Gastroesophageal sphincter (tissue), 4 donors: ENCODE results near the gene GABRG3. TPM values are rescaled to one million over a fixed set of nuclear protein-coding genes. Genes with fewer than 3 reads are reported as not detected.

Source experiments
- ATAC-seq: fragments of 150-250 bp; one replicate; pipeline ENCODE4 v1.9.1; 2016; ENCODE audit warnings: mild to moderate bottlenecking, moderate library complexity
- H3K27ac ChIP-seq, 4 donors: fragments of 200-600 bp; sonication (generic) in 3 of 4; 1 replicate in 3 of 4; 2 replicates in 1 of 4; pipeline ENCODE4 v1.5.1; 2016 to 2019
- H3K27me3 ChIP-seq: fragments of 200-600 bp; sonication (generic); one replicate; pipeline ENCODE4 v1.5.1; 2019
- H3K36me3 ChIP-seq, 2 donors: fragments of 200-600 bp; sonication (generic); one replicate each; pipeline ENCODE4 v1.5.1; 2019; ENCODE audit warnings: control low read depth in 1 of 2
- H3K4me1 ChIP-seq, 3 donors: fragments of 200-600 bp; sonication (generic); 1 replicate in 2 of 3; 2 replicates in 1 of 3; pipeline ENCODE4 v1.5.1; 2016 to 2019; ENCODE audit warnings: control low read depth in 2 of 3
- H3K4me3 ChIP-seq, 2 donors: fragments of 200-600 bp; sonication (generic); one replicate each; pipeline ENCODE4 v1.5.1; 2019; ENCODE audit warnings: mild to moderate bottlenecking in 1 of 2, moderate library complexity in 1 of 2
- H3K9me3 ChIP-seq, 3 donors: fragments of 200-600 bp; sonication (generic); one replicate each; pipeline ENCODE4 v1.5.1; 2017 to 2019; ENCODE audit warnings: control low read depth in 2 of 3
- EP300 ChIP-seq: sonication (generic); formaldehyde crosslinking; IDR thresholded peaks from one replicate; pipeline ENCODE4 v1.6.1; 2017; ENCODE audit warnings: antibody characterized with exemption, mild to moderate bottlenecking
- POLR2A ChIP-seq, 2 donors: fragments of 450-650 bp; IDR thresholded peaks; one replicate each; pipeline ENCODE4 v1.6.1; 2017; ENCODE audit warnings: antibody characterized with exemption in 2 of 2, mild to moderate bottlenecking in 2 of 2, moderate library complexity in 1 of 2
- POLR2AphosphoS5 ChIP-seq: sonication (generic); formaldehyde crosslinking; IDR thresholded peaks from one replicate; pipeline ENCODE4 v1.6.1; 2017; ENCODE audit warnings: antibody characterized with exemption
- WGBS, 2 donors: methylation state at CpG; one replicate each; pipeline ENCODE4 v1.1.5; 2018; ENCODE audit warnings: low coverage in 1 of 2; 5-methylcytosine and 5-hydroxymethylcytosine counted together
- total RNA-seq, 4 donors: library from RNA; depleted of rRNA; stranded (reverse); fragments of >200 nt; gene quantifications; one replicate each; pipeline ENCODE4 v1.1.0, GENCODE V29; 2016
- TF ChIP-seq, protein P1 (sequence below), 4 experiments: fragments of 200-600 bp in 2 of 4; fragments of 450-650 bp in 2 of 4; sonication (generic) in 1 of 4; IDR thresholded peaks; one replicate each; pipeline ENCODE4 v1.5.1; 2017 to 2019; ENCODE audit warnings: antibody characterized with exemption in 4 of 4, mild to moderate bottlenecking in 2 of 4, moderate library complexity in 2 of 4

Gene GABRG3
- total RNA-seq, 4 donors from 2014 or later, result under 0.01 to 0.04 TPM; not detected in 2

DNA sequence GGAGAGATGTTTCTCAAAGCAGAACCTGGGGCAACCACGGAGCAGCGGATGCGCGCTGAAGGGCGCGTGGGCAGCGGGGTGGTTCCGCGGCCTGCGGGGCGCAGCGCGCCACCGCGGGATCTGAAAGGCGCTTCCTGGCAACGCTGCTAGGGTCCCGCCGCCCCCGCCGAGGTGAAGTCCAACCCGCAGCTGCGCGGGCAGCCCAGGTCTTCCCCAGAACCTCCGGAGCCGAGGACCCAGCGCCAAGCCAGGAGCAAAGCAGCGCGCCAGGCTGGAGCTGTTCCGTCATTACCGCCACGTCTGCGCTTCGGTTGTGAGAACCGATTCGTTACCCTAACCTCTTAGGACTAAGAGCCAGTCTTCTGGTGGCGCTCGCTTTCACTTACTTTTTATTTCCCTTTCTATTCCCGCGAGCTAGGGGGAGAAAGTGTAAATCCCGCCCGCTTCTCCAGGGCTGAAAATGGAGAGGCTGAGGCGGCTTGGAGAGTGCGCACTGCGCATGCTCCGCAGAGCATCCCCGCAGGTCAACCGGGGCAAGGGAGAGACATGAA, 3.2 kb upstream of the GABRG3 start:
- Histone ChIP-seq H3K4me3 (no peak overlapping the region), H3K27ac (no peak overlapping the region), H3K36me3 (no peaks in the 10 kb centered on the region), H3K4me1 (peaks cover 0 to 6% (median 0%) of the 10 kb centered on the region in 3 donors), H3K9me3 (no peaks in the 10 kb centered on the region), H3K27me3 (peaks cover 52% of the 10 kb centered on the region)
- TF ChIP-seq EP300, result no peak
- no peak for TF ChIP-seq POLR2AphosphoS5
- no peak for TF ChIP-seq POLR2A (IDR thresholded peaks at IDR 0.05)
- TF ChIP-seq, protein P1, sequence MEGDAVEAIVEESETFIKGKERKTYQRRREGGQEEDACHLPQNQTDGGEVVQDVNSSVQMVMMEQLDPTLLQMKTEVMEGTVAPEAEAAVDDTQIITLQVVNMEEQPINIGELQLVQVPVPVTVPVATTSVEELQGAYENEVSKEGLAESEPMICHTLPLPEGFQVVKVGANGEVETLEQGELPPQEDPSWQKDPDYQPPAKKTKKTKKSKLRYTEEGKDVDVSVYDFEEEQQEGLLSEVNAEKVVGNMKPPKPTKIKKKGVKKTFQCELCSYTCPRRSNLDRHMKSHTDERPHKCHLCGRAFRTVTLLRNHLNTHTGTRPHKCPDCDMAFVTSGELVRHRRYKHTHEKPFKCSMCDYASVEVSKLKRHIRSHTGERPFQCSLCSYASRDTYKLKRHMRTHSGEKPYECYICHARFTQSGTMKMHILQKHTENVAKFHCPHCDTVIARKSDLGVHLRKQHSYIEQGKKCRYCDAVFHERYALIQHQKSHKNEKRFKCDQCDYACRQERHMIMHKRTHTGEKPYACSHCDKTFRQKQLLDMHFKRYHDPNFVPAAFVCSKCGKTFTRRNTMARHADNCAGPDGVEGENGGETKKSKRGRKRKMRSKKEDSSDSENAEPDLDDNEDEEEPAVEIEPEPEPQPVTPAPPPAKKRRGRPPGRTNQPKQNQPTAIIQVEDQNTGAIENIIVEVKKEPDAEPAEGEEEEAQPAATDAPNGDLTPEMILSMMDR (IDR thresholded peaks at IDR 0.05), result no peak
- ATAC-seq, result no peak
- WGBS, 2 donors, result 0% methylated on average over 6 to 10 of the region's 48 CpGs

DNA sequence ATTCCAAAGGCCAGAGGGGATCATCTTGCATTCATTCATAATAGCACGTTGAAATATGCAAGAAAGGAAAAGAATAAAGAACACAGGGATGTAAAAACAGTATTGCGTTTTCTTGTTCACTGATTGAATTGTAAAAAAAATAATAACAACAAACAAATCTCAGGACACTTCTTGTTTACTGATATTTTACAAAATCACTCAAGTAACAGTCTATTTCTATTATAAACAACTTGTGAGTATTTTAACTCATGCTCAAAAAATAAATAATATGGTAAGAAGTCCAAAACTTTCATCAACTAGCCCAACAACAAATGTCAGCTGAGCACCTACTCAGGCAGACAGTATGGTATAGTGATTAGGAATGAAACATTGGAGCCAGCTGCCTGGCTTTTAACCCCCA, 2.2 kb upstream of the GABRG3 start:
- TF ChIP-seq, protein P1 (IDR thresholded peaks at IDR 0.05), result no peak
- TF ChIP-seq POLR2A (IDR thresholded peaks at IDR 0.05) (no peak), POLR2AphosphoS5 (no peak), EP300 (no peak)
- 63% methylated on average over 2 of the region's 2 CpGs for WGBS, 2 donors
- no peak overlapping the region for H3K27ac ChIP-seq
- no peak for ATAC-seq
- H3K9me3 ChIP-seq, result no peaks in the 10 kb centered on the region
- H3K27me3 ChIP-seq, result peaks cover 57% of the 10 kb centered on the region
- no peak overlapping the region for H3K4me3 ChIP-seq
- peaks cover 0 to 6% (median 0%) of the 10 kb centered on the region in 3 donors for H3K4me1 ChIP-seq
- H3K36me3 ChIP-seq, result no peaks in the 10 kb centered on the region

DNA sequence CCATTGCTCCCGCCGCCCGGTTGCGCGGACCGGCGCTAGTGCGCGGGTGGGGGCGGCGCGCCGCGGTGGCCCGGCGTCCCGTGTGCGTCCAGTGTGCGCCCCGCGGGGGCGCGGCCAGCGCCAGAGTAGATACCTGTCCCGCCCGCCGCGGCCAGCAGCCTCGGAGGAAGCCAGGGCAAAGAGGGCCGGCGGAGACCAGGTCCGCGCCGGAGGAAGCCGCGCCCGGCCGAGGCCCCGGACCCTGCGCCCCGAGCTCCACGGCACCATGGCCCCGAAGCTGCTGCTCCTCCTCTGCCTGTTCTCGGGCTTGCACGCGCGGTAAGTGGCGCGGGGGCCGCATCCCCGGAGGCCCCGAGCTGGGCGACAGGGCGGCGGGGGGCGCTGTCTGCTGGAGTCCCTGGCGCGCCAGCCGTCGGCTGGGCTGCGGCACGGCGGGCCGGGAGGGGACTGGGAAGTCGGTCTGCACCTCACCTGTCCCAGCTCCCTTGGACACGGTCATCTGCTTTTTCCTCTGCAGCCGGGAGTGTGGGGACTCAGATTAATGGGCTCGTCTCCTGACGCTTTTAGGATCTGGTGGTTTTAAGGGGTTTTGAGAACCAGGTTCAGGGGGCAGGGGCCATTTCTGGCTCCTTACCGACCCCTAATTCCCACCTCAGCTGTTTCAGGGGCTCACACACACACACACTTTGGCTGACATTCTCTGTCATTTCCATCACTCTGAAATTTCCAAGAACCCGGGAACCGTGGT, 464 bp downstream of the GABRG3 start:
- Histone ChIP-seq H3K4me1 (peaks cover 0 to 6% (median 0%) of the 10 kb centered on the region in 3 donors), H3K27me3 (peaks cover 57% of the 10 kb centered on the region), H3K27ac (no peak overlapping the region), H3K36me3 (no peaks in the 10 kb centered on the region), H3K9me3 (no peaks in the 10 kb centered on the region), H3K4me3 (peak overlapping the region in 1 of 2 donors; percentile 28)
- TF ChIP-seq EP300 (no peak), POLR2A (IDR thresholded peaks at IDR 0.05) (no peak), POLR2AphosphoS5 (no peak)
- TF ChIP-seq, protein P1 (IDR thresholded peaks at IDR 0.05), result no peak
- 17% methylated on average over 5 of the region's 72 CpGs; no CpG with 5 or more reads in 1 of the 2 donors for WGBS, 2 donors
- ATAC-seq, result no peak

DNA sequence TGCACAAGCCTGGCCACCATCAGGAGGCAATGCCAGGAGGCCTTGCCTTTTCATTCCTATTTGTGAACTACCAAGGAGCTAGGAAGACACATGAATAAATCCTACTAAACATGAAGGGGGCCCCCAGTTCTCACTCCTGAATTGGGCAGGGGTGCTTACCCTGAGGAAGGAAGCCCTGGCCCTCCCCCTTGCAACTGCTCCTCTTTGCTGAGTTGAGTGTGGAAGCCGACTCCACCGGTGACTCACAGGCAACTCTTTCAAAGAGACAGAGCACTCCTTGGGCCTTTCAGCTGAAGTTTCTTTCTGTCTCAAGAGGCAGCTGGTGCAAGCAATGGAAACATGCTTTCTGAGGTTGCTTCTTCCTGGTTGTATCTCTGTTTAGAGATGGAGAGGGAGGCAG, 1.7 kb downstream of the GABRG3 start:
- Histone ChIP-seq H3K4me1 (peaks cover 0 to 6% (median 0%) of the 10 kb centered on the region in 3 donors), H3K9me3 (no peaks in the 10 kb centered on the region), H3K27ac (no peak overlapping the region), H3K36me3 (no peaks in the 10 kb centered on the region), H3K27me3 (peaks cover 53% of the 10 kb centered on the region), H3K4me3 (no peak overlapping the region)
- TF ChIP-seq POLR2AphosphoS5 (no peak), EP300 (no peak), POLR2A (IDR thresholded peaks at IDR 0.05) (no peak)
- TF ChIP-seq, protein P1 (IDR thresholded peaks at IDR 0.05), result no peak
- ATAC-seq, result no peak
- 80% methylated on average over 1 of the region's 2 CpGs; no CpG with 5 or more reads in 1 of the 2 donors for WGBS, 2 donors
